Rectal smooth muscle tissue (tissue), 1 donor: ENCODE data around the gene ADORA1.

Source experiments
- H3K27ac ChIP-seq: one replicate; pipeline ENCODE4 v1.7.0; 2013; ENCODE audit warnings: low read depth, low read length, inconsistent platforms
- H3K27me3 ChIP-seq: one replicate; pipeline ENCODE4 v1.7.0; 2013; ENCODE audit warnings: low read length; ENCODE audit not compliant: control insufficient read depth, insufficient read depth
- H3K36me3 ChIP-seq: one replicate; pipeline ENCODE4 v1.7.0; 2013; ENCODE audit warnings: low read length; ENCODE audit not compliant: control insufficient read depth, insufficient read depth
- H3K4me1 ChIP-seq: one replicate; pipeline ENCODE4 v1.7.0; 2013; ENCODE audit warnings: low read length; ENCODE audit not compliant: control insufficient read depth, insufficient read depth
- H3K4me3 ChIP-seq: one replicate; pipeline ENCODE4 v1.7.0; 2013; ENCODE audit warnings: low read length
- H3K9ac ChIP-seq: one replicate; pipeline ENCODE4 v1.7.0; 2013; ENCODE audit warnings: low read length

ADORA1 gene

DNA sequence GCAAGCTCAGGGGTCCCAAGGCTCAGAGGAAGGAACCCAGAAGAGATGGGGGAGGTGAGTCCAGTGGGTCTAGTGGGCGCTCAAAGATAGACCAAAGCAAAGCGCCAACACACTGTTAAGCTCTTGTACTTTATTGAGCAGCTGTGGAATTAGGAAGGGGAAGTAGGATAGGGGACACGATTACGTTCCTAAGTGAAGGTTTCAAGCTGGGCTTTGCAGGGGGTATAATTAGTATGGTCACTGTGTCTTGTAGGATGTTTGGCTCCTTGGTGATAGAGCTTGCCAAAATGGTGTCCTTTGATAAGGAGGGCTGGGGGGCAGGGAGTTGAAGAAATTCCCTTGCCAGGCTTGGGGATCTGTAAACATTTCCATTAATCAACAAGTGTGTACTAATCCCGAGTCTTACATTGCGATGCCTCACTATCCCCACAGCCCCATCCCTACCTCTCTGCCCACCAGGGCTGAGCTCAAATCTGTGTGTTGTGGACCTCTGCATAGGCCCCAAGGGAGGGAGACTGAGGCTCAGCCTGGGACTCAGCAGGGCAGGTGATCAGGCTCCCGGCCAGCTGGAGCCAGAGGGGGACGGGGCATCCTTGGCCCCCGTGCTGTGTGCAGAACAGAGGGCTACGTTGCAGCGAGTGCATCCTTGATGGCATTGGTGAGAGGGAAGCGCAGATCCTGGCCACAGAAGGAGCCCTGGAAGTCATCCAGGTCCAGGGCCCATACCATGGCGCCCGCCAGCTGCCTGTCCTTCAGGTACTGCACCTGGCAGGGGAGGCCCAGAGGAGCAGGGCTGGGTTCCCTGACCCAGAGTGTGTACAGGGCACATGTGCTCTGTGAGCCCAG is 51.5 kb downstream of the ADORA1 start:
- no peaks in the 10 kb centered on the region for H3K36me3 ChIP-seq

GRCh38 chr1:203179667-203180005 is 52.1 kb downstream of the ADORA1 start:
- Histone ChIP-seq H3K9ac (no peak overlapping the region), H3K27me3 (no peaks in the 10 kb centered on the region), H3K36me3 (no peaks in the 10 kb centered on the region), H3K27ac (no peak overlapping the region), H3K4me1 (no peaks in the 10 kb centered on the region), H3K4me3 (no peak overlapping the region)

More for the DNA sequence above, 51.5 kb downstream of the ADORA1 start:
- Histone ChIP-seq H3K27me3 (no peaks in the 10 kb centered on the region), H3K9ac (no peak overlapping the region), H3K27ac (no peak overlapping the region), H3K4me1 (no peaks in the 10 kb centered on the region), H3K4me3 (no peak overlapping the region)

DNA sequence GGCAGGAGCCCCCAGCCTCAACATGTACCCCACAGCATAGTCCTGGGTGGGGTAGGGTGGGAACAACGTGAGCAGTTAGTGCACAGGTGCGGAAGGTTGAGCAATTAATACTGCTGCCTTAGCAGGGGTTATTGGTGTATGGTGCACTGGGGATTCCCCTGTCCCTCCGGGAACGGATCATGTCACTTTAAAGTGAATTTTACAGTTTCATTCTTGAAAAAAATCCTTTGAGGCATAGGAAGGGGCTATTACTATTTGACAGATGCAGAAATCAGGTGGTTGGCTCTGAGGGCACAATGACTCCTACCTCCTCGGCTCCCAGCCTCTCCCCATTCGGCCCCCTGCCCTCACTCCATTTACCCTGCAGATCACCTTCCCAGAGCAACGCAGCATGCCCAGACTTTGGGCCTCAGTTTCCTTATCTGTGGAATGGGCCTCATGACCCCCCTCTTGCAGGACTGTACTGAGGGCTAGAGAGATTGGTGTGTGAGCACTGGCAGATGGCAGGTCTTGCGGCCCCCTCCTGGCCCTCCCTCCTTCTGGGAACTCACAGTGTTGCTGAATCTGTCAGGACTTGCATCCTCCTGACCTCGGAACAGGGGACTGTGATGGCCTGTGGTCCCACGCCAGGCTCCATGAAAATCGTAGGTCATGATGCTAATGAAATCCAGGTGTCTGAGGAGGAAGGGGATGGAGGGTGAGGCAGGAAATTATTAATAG is 53.2 kb downstream of the ADORA1 start:
- Histone ChIP-seq H3K27ac (no peak overlapping the region), H3K9ac (no peak overlapping the region), H3K4me1 (no peaks in the 10 kb centered on the region), H3K36me3 (no peaks in the 10 kb centered on the region), H3K4me3 (no peak overlapping the region), H3K27me3 (no peaks in the 10 kb centered on the region)

DNA sequence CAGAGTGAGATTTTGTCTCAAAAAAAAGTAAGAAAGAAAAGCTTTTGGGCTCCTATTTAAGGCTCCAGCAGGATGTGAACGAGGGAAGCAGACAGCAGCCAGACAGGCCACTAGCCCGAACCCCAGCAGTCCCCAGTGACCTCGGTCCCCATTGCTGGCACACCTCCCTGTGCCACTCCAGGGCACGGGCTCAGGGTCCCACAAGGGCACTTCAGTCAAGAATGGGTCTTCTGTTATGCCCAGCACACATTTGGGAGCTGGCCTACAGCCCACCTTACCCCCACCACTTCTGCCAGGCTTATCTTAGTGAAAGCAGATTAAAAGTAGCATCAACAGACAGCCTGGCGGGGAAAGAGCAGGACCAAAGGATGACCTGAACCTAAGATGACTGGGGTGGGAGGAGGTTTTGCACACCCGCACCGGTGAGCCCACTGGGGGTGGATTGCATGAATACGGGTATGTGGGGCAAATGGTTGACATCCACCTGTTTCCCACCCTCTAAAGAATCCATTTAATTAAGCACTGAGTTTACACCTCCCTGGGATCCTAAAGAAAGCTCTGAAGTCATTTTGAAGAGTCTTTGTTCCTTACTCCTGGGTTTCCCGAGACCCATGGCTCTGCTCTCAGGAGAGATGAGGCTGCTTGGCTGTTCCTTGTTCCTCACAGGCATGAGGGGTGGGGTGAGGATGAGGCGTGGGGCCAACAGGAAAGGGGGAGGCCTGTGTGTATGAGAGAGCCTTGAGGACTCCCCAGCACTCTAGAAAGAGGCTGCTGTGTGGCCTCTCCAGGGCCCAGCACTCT is 54.3 kb downstream of the ADORA1 start:
- no peak overlapping the region for H3K27ac ChIP-seq
- no peak overlapping the region for H3K4me3 ChIP-seq
- H3K36me3 ChIP-seq = no peaks in the 10 kb centered on the region
- H3K4me1 ChIP-seq = no peaks in the 10 kb centered on the region
- H3K27me3 ChIP-seq = no peaks in the 10 kb centered on the region
- H3K9ac ChIP-seq = no peak overlapping the region

GRCh38 chr1:203182387-203182953 is 54.9 kb downstream of the ADORA1 start:
- Histone ChIP-seq H3K36me3 (no peaks in the 10 kb centered on the region), H3K4me1 (no peaks in the 10 kb centered on the region), H3K4me3 (no peak overlapping the region), H3K27me3 (no peaks in the 10 kb centered on the region), H3K9ac (no peak overlapping the region), H3K27ac (no peak overlapping the region)

DNA sequence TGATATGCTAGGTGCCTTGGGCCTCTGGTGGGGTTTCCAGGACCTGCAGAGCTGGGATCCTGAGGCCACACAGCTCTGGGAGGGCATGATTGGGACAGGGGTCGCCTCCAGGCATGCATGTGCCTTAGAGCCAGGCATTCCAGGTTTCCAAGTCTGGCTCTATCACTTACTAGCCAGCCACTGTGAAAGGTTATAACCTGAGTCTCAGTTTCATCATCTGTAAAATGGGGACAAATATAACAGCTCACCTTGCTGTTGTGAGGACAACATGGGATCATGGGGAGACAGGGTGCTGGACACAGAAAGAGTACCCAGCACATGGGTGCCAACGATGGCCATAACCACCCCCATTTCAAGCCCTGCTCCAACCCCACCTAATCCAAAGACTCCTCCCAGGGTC is 56.3 kb downstream of the ADORA1 start:
- Histone ChIP-seq H3K4me1 (no peaks in the 10 kb centered on the region), H3K27ac (no peak overlapping the region), H3K4me3 (no peak overlapping the region), H3K9ac (no peak overlapping the region), H3K27me3 (no peaks in the 10 kb centered on the region), H3K36me3 (no peaks in the 10 kb centered on the region)

DNA sequence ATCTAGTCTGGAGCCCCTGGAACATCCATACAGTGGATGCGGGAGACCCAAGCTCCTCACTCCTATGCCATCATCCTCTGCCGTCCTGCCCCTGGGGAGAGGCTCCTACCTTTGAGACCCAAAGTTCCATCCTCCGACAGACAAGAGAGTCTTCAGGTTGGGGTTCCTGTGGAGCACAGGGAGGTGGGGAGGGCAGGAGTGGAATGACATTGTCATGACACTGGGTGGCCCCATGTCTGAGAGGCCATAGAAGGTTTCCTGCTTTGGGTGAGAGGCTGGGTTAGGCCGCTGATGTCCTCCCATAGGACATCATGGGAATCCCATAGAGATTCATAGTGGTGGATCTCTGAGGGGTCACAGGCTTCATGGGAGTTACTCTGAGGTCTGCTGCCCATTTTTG is 56.9 kb downstream of the ADORA1 start:
- no peak overlapping the region for H3K9ac ChIP-seq
- H3K27ac ChIP-seq = no peak overlapping the region
- H3K36me3 ChIP-seq = no peaks in the 10 kb centered on the region
- no peak overlapping the region for H3K4me3 ChIP-seq
- no peaks in the 10 kb centered on the region for H3K4me1 ChIP-seq
- no peaks in the 10 kb centered on the region for H3K27me3 ChIP-seq

GRCh38 chr1:203185061-203185461 is 57.5 kb downstream of the ADORA1 start:
- no peaks in the 10 kb centered on the region for H3K27me3 ChIP-seq
- H3K36me3 ChIP-seq = no peaks in the 10 kb centered on the region
- no peaks in the 10 kb centered on the region for H3K4me1 ChIP-seq
- no peak overlapping the region for H3K9ac ChIP-seq
- H3K27ac ChIP-seq = no peak overlapping the region
- H3K4me3 ChIP-seq = no peak overlapping the region

- no peak overlapping the region for H3K27ac ChIP-seq
- H3K4me1 ChIP-seq = no peaks in the 10 kb centered on the region
- H3K36me3 ChIP-seq = no peaks in the 10 kb centered on the region
- no peak overlapping the region for H3K9ac ChIP-seq
- no peak overlapping the region for H3K4me3 ChIP-seq
- H3K27me3 ChIP-seq = no peaks in the 10 kb centered on the region
Observed at GRCh38 chr1:203185585-203185984, 58.1 kb downstream of the ADORA1 start.

DNA sequence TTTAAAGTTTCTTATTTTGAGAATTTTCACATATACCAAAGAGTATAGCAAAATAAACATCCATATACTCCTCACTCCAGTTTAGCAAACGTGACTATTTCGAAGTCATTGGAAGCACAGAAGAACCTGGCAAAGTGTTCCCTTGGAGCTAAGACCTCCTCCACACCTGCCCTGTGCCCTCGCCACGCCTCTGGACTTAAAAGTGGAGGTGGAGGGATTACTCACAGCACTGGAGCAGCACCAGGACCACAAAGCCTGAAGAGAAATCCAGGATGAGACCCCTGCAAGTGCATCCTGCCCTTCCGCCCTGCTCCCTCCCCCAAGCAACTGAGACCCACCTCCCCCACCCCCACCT is 58.5 kb downstream of the ADORA1 start:
- H3K4me3 ChIP-seq = no peak overlapping the region
- no peak overlapping the region for H3K27ac ChIP-seq
- no peaks in the 10 kb centered on the region for H3K36me3 ChIP-seq
- H3K27me3 ChIP-seq = no peaks in the 10 kb centered on the region
- H3K4me1 ChIP-seq = no peaks in the 10 kb centered on the region
- no peak overlapping the region for H3K9ac ChIP-seq

- Histone ChIP-seq H3K4me1 (no peaks in the 10 kb centered on the region), H3K27me3 (no peaks in the 10 kb centered on the region), H3K9ac (no peak within 1 kb of the TSS), H3K4me3 (no peak within 1 kb of the TSS), H3K27ac (no peak within 1 kb of the TSS), H3K36me3 (no peaks in the 10 kb centered on the region)
Observed at GRCh38 chr1:203186446-203187303, 59.1 kb downstream of the ADORA1 start, which contains the start of gene CHI3L1. TSS of gene CHI3L1 (minus strand) at chr1:203186704. CDS start at chr1:203186623, 81 bp downstream.
